Middle frontal gyrus (tissue), 1 donor: ENCODE measurements around the gene MPZ.
"Not testable (repeated sequence)": the region's sequence is repeated elsewhere in the genome, so short reads cannot be mapped to it uniquely, and the experiment has no call there.

Source experiments
- DNase-seq: peaks from one replicate; pipeline ENCODE4 v3.0.0-alpha.2; 2015; ENCODE audit warnings: low spot score; ENCODE audit errors: extremely low spot score

Gene MPZ

GRCh38 chr1:161255955-161256520 is 53.7 kb downstream of the MPZ start:
- DNase-seq: not testable (repeated sequence)

- not testable (repeated sequence) for DNase-seq
Observed at GRCh38 chr1:161255302-161255701, 54.5 kb downstream of the MPZ start.
